COR-L47 (cell line): ENCODE results near the gene CORO2B.

ENCODE experiments used
- DNase-seq: peaks from one replicate; lab custom pipeline; 2025; lab: John Stamatoyannopoulos, UW

CORO2B gene

DNA sequence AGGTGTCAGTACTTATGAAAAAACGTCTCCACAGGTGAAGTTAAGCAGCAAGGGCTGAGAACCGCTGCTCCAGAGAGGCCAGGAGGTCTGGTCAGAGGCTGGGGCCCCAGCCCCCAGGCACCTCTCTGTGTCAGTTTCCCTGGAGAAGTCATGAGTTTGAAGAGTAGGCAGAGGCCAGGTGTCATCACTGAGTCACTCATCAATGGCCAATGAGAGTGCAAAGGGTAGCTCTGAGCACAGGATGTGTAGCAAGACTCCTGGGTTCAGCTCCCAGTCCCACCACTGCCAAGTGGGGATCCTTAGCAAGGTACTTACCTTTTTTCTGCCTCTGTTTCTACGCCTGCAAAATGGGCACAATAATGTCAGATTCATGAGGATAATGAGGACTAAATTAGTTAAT, 47.9 kb downstream of the CORO2B start:
- no peak for DNase-seq

DNA sequence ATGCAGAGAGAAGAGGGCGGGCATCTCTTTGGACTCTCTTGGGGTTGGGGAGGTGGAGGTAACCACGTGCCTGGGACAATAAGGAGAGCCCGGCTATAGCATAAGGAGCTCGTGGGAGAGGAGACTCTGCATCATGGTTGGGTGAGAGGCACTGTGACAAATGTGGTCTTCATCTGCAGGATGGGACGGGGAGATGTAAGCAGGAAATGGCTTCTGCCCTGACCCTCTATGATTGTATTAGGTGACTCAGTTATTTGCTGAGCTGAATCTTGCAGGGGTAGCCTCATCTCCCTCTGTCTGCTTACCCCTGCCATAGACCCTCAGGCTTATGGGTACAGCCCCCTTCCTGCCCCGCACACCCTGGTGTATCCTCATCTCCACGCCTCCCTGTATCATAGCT, 48.7 kb downstream of the CORO2B start:
- no peak for DNase-seq

DNA sequence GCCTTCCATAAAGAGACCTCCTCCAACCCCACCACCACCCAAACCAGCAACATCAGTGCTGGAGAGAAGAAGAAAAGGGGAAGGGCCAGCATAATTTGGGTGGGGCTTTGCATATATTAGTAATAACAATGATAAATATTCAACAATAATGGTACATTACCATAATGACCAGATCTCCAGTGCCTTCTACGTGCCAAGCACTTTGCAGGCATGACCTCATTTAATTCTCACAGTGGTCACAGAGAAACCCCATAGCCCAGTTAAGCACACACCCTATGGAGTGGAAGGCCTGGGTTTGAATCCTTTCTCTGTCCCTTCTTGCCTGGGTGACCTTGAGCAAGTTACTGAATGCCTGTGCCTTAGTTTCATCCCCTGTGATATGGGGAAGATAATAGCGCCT, 49.2 kb downstream of the CORO2B start:
- DNase-seq = no peak

DNA sequence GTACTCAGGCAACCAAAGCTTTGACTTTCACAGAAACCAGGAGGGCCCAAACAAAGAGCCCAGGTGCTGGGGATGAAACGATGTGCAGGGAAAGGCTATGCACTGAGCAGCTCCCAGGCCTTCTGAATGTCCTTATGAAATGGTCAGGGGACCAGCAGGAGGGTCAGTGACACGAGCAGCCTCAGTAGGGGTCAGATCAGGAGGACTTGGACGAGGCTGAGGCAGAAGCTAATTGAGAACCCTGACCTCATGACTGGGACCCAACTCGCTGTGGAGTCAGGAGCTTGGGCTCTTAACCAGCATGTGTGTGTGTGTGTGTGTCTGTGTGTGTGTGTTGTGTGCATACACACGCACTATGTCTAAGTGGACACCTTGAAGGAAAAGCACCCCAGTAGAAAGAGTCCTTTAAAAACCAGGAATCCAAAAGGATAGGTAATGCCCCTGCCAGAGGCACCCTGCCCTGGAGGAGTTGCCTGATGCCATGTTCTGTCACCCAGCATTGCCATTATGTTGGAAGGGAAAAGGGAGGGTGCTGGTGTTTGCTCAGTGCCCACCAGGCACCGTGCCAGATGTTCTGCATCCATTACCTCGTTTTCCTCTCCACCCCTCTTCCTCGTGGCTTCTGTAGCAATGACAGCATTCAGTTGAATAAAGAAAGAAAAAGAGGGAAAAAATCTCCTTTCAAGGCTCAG, 50.9 kb downstream of the CORO2B start:
- DNase-seq = peak; percentile 87

DNA sequence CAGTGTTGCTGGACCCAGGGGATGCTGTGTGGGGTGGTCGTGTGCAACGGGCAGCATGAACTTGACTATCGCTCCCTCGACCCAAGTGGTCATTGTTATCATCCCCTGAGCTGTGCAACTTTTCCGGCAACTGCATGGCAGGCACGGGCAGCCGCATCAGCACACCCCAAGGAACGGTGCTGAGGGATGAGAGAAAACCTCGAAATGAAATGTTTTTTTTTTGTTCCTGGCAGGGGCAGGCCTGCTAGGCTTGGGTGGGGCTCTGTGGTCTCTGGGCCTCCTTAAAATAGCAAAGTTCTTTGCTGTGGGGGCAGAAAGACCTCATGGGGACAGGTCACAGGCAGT, 51.4 kb downstream of the CORO2B start:
- no peak for DNase-seq

DNA sequence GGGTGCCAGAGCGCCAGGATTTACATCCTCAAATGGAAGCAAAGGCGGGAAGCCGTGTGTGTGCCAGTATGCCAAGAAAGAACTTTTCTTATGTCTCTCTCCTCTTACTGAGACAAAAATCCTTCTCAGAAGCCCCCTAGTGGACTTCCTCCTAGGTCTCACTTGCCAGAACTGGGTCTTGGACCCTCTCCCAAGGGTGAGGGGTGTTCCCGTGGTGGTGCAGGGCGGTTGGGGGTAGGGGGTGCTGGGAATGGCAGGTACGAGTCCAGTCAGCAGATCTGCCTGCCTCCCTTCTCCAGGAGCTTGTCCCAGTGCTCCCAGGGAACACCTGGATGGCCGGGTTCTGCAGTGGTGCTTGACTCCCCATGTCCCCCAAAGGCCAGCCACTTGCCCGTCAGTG, 52.0 kb downstream of the CORO2B start:
- no peak for DNase-seq

DNA sequence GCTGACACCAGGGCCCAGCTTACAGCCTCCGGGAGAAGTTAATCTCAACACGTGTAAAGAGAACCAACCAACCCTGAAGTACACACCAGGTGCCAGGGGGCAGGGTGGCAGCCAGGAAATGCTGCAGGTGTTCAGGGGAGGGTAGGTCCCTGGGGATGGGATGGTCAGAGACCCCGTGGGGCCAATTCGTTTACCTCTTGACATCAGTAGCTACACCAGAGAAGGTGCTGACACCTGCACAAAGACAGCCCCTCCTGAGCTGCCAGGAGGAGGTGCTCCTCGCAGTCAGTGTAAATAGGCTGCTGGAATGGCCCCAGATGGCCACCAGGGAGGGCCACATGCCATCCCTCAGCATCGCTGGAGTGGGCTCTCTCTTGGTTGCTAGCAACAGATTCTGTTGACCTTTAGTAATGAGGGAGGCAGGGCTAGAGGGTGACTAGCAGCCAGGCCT, 52.8 kb downstream of the CORO2B start:
- DNase-seq = peak; percentile 48

DNA sequence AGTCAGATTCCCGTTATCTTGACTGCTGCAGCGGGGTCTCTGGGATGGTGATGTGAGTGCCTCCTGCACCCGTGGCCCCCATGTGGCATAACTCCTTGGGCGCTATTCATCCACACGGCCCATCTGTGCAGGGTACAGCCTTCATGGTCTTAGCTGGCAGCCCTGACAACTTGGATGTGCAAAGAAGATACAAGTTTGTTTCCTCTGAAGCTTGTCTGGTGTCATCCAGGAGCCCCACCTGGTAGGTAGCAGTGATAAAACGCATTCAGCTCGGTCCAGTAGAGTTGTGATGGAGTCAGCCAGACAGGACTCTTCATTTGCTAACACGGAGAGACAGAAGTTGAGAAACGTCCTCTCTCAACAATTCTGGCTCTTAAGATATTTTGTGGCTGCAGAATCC, 53.3 kb downstream of the CORO2B start:
- no peak for DNase-seq

DNA sequence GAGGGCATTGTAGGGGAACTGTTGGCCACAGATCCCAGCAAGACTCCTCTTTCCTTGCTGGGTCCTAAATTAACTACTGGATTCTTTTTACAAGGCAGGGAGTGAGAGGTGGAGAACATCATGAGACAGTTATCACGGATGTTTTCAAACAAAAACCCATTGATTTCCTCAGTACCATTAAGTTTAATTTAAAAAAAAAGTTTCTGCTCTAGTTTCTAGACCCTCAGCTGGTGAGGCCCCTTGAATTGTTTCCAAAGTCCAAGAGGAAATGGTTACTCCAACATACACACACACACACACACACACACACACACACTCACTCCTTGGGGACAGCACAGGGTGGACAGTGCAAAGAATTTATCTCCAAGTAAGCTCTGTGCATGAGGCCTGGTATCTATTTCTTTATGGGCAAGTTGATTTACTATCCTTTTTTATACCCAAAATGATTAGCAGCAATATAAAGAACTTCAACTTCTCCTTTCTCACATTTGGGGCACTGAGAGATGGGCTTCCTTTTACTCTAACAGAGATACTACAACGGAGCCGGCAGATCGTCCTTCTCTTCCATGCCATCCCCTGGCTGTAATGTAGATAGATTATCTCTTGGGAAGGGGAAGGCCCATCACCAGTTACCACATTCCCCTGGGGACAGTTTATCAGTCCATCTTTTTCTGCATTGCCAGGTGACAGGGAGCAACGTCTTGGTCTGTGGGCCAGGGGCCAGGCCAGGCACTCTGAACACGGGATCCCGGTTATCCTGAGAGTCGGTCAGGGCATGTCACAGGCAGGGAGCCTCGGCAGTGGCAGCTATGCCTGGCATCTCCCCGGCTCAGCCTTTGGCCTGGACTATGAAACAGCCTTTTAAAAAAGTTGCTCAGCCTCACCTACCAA, 54.7 kb downstream of the CORO2B start:
- DNase-seq = no peak

DNA sequence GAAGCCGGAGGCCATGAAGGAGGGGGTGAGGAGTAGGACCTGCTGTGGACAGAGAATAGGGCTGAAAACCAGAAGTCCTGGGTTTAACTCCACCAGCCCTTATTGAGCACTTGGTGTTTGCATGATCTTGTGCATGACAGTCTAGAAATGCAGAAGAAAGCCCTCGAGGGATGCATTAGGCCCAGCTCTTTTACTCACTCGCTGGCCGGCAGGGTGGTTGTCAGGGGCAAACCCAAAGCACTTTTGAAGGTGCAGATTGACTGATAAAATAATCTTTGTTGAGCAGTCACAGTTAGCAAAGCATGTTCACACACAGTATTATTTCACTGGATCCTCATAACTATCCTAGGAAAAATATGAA, 55.3 kb downstream of the CORO2B start:
- no peak for DNase-seq

DNA sequence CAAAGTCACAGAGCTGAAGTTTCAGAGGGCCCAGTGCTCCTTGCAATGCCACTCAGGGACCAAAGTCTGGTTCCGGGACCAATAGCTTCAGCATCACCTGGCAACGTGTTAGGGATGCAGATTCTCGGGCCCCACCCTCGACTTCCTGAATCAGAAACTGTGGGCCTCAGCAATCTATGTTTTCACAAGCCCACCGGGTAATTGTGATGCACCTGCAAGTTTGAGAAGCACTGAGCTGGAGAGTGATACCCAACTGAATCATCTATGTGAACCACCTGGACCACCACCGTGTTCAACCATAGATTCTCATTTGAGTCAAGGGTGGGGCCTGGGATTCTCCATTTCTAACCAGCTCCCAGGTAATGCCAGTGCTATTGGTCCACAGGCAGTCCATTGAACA, 55.7 kb downstream of the CORO2B start:
- DNase-seq = no peak

DNA sequence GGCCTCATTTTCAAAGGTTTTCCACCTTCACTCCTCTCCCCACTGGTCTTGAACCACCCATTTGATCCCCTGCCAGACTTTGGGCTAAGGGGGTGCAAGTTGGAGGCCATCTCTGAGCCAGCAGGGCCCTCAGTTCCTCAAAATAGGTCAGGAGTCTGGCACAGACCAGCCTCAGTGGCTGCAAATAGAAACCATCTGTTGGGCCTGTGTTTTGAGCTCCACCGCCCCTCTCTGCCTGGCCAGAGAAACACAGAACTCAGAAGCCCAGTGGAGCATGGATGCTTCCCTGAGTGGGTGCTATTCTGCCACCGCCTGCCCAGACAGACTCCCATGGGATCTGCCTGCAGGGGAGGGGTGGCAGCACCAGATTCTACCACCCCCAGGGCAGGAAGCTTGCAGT, 56.3 kb downstream of the CORO2B start:
- DNase-seq = no peak

DNA sequence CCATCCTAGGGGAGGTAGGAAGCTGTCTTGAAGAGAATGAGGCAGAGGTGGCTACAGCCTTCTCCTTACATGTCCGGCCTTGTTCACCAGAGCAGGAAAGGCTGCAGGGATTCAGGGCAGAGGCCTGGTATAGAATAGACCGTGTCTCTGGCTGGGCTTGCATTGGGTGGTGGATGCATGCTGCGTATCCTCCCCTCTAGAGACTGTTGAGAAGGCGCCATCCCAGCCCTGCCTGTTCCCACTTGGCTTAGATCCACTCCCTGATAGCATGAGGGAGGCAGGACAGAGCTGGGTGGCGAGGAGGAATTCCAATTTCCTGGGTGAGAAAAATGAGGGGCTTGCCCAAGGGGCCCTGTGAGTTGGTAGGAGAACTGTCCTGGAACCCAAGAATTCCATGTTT, 57.5 kb downstream of the CORO2B start:
- DNase-seq = no peak

DNA sequence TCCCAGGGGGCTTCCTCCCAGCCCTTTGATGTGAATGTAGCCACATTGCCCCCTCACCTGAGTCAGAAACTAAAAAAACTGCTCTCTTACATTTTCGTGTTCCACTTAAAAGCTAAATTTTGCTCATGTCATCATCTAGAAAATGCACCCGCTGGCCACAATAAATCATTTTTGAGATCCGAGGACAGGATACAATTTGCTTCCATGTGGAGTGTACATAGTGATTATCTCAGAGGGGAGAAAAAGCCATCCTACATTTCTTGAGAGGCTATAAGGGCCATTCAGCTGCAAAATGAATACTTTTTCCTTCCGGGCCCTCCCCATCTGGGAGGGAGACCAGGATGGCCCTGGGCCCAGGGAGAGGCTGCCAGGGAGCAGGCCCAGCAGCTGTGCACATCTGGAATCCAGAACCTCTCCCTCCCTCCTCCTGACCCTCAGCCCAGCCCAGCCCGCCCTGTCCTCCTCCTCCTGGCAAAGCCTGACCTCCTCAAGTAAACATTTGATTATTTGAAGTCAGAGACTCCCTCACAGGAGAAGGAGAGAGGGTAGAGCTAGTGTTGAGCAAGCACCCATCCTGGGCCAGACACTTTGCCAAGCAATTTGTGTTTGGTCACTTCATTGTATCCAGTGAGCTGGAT, 59.1 kb downstream of the CORO2B start:
- peak; percentile 49 for DNase-seq

DNA sequence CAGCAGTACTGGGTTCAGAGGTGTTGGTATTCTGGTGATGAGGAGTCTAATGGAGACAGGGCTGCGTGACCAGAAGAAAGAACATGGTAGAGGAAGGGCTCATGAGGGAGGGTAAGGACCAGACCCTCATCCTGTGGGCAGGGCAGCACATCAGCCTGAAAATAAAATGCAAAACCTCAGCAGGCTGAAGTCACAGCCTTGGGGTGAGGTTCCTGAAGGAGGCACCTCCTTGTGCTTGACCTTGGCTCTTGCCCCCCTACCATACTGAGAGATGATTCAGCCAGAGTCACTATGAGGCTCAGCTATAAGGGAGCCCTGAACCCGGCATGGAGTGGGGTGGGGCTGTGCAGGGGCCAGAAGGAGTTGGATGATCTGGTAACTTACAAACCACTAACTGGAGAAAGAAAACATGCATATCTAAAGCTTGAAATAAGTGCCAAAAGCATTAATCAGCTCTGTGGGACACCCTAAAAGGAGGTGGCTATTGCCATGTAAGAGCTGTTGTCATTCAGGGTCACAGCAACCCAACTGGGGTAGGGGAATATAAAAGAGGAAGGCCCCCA, 60.2 kb downstream of the CORO2B start:
- DNase-seq = no peak

DNA sequence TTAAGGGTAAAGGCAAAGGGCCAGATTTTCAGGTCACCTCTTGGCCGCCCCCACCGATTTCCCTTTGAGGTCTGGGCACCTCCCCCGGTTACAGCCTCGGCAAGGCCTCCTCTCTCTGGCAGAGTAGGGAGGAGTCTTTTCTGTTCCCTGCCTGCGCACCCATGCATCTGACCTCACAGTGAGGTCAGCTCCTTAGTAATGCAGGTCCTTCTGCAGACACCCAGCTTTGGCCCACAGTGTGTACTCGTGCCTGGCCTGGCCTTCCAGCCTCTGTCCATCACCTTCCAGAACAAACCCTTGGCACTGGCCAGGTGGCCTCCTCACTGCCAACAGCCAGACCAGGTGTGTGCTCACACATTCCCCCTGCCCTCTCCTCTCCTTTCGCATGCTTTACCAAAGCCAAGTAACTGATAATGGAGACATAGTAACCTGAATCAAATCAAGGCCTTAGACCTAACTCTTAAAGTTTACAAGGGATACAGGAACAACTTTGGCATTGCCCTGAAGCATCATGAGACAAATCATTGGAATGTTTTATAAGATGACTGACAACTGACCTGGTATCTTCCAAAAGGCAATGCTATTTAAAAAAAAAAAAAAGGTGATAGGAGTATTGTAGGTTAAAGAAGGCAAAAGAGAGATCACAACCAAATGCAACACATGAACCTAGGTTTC, 61.3 kb downstream of the CORO2B start:
- no peak for DNase-seq

DNA sequence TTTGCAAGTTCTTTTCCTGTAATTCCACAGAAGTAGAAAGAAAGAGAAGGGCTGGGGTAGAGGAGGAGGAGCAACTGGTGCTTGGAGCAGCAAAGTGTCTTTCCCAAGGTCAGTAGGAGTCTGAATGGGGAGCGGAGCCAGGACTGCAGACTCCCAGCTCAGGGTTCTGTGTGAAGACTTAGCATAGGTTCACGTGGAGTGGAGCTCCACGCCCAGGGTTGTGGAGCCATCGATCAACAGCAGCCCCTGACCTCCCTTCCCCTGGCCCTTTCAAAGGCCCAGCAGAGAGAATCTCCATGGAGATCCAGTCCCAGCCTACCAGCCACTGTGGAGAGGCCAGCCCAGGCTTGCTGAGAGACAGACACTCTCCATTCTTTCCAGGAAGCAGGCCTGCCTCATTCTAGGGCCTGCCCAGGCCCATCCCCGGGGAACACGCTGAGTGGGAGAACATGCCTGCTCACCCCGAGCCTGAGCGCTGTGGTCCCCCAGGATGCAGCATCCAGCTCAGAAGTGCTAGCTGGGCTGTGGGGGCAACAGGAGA, 62.1 kb downstream of the CORO2B start:
- peak; percentile 43 for DNase-seq

DNA sequence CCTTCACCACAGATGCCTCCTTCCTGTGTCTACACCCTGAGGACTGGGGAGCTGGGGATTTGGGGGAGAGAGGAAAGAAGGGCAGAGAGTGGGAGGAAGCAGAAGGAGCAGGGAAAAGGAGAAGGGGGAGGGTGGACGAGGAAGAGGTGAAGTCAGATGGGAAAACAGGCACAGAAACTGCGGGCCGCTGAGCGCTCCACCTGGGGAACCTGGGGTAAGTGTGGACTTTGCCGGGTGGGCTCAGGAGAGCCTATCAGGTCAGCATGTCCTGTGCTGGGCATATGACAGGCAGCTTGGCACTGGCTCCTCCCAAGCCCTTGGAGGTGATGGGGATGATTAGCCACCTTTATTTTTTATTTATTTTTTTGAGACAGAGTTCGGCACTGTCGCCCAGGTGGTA, 62.6 kb downstream of the CORO2B start:
- no peak for DNase-seq

DNA sequence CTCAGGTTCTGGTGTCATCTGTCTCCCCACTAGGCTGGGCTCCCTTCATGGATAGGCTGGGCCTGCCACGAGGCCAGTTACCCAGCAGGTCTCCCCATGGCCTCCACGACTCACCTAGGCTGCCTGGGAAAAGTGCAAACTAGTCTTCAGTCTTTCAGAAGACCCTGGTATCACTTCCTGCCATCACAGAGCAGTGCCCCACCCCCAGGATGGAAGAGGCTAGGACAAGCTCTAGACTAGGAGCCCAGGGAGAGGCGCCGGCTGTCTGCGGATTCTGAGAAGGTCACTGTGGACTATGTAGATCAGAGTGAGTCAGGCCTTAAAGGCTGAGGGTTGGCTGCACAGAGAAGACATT, 63.7 kb downstream of the CORO2B start:
- DNase-seq = no peak

DNA sequence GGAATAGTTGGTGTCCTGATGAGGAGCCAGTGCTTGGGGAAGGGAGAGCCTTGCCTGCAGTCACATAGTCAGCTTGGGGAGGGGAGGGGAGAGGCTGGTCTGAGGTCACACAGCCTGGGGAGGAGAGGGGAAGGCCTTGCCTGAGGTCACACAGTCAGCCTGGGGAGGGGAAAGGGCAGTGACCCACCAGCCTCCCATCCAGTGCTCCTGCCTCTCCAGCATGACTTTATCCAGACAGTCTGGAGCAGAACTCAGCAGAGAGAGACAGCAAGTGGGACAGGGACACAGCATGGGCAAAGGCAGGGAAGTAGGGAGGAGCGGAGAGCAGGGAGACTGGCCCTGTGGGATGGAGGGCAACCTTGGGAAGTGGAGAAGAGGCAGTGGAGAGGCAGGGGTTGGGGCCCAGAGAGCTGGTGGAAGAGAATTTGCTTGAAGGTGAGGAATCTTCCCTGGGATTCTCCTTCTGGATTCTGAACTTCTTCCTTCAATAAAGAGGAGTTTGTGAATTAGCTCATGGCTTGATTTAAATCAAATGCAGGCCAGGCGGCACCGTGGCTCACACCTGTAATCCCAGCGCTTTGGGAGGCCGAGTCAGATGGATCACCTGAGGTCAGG, 64.5 kb downstream of the CORO2B start:
- no peak for DNase-seq

DNA sequence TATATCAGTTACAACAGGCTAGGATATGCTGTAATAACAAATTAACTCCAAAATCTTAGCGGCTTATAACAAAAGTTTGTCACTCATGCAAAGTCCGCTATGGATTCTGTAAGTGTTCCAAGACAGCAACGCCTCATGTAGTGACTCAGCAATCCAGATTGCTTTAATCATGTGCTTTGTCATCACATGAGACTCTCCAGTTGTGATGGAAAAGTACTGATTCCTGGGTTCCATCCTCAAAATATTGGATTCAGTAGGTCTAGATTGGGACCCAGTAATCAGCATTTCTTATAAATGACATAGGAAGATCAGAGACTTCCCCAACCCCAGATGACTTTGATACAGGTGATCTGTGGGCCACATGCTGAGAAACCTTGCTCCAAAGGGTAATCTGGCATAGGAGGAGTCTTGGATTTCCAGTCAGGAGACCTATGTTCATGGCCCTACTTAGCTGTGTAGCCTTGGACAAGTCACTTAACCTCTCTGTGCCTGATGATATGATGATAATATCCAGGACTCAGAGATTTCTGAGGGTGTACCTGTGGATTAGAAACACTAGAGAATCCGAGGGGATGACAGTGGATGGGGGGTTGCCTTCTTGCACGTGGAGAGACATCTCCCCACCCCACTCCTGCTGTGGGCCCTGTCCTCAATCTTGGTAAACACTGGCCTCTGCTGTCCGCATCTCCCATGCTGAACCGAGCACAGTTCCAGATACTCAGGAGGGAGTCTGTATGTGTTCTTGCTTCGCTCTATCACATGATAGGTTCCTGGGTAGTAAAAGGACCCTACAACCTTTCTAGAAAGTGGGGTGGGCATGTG, 65.5 kb downstream of the CORO2B start:
- no peak for DNase-seq
